SJSA1 (cell line): ENCODE measurements around the gene TPGS1. TPM values are rescaled to one million over a fixed set of nuclear protein-coding genes. Genes with fewer than 3 reads are reported as not detected.
"Not testable (repeated sequence)": the region's sequence is repeated elsewhere in the genome, so short reads cannot be mapped to it uniquely, and the experiment has no call there.

ENCODE experiments used
- DNase-seq, 2 experiments: peaks; one replicate each; pipeline ENCODE4 v3.0.0-alpha.2; 2015 to 2020; ENCODE audit warnings: low spot score in 2 of 2, low read depth in 1 of 2
- H3K27ac ChIP-seq: fragments of 250-450 bp; sonication (Bioruptor Pico); 2 replicates; pipeline ENCODE4 v1.5.1; 2020; ENCODE audit warnings: mild to moderate bottlenecking, moderate library complexity
- H3K27me3 ChIP-seq: fragments of 250-450 bp; sonication (Bioruptor Pico); replicated peaks from 2 replicates; pipeline ENCODE4 v1.5.1; 2020; ENCODE audit warnings: mild to moderate bottlenecking, moderate library complexity
- H3K36me3 ChIP-seq: fragments of 250-450 bp; sonication (Bioruptor Pico); 2 replicates; pipeline ENCODE4 v1.5.1; 2020; ENCODE audit warnings: mild to moderate bottlenecking
- H3K4me1 ChIP-seq: fragments of 250-450 bp; sonication (Bioruptor Pico); replicated peaks from 2 replicates; pipeline ENCODE4 v1.6.1; 2021; ENCODE audit warnings: mild to moderate bottlenecking
- H3K4me3 ChIP-seq: fragments of 250-450 bp; sonication (Bioruptor Pico); 2 replicates; pipeline ENCODE4 v1.5.1; 2020; ENCODE audit warnings: mild to moderate bottlenecking
- H3K9me3 ChIP-seq: fragments of 250-450 bp; sonication (Bioruptor Pico); replicated peaks from 2 replicates; pipeline ENCODE4 v1.5.1; 2020; ENCODE audit warnings: mild to moderate bottlenecking
- total RNA-seq: library from RNA; depleted of rRNA; stranded (reverse); fragments of >200 nt; shearing (Covaris generic); gene quantifications from 2 replicates; pipeline ENCODE4 v1.2.3, GENCODE V29; 2014

The TPGS1 gene
- total RNA-seq, 1 experiment from 2014 or later: 73.3 TPM

DNA sequence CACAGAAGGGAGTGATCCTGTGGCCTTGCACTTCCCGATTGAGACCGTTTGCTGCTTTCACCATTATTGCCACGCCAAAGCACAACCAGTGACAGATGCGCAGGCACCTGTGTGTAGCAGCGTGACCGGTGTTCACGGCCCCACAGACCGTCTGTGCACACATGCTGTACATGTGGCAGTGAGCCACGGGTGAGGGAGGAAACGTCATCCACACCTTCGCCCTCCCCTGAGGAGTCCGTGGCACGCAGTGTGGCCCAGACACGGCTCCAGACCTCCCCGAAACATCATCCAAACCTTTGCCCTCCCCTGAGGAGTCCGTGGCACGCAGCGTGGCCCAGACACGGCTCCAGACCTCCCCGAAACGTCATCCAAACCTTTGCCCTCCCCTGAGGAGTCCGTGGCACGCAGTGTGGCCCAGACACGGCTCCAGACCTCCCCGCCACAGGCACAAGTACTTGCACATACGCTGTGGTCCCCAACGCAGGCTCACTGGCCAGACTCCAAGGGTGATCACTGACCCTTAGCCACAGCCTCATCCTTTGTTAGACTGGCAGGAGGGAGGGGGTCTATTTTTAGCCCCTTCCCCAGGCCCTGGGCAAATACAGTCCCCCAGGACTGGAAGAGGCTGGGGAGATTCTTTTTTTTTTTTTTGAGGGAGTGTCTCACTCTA lies 38.6 kb upstream of the TPGS1 start:
- no peak overlapping the region for H3K4me3 ChIP-seq
- H3K4me1 ChIP-seq: 0 out of 2 replicates have a peak, but pooled peaks cover 3% of the 10 kb centered on the region
- no peak for DNase-seq
- H3K27ac ChIP-seq: no peak overlapping the region
- no peaks in the 10 kb centered on the region for H3K9me3 ChIP-seq
- no peaks in the 10 kb centered on the region for H3K36me3 ChIP-seq
- H3K27me3 ChIP-seq: no peaks in the 10 kb centered on the region

DNA sequence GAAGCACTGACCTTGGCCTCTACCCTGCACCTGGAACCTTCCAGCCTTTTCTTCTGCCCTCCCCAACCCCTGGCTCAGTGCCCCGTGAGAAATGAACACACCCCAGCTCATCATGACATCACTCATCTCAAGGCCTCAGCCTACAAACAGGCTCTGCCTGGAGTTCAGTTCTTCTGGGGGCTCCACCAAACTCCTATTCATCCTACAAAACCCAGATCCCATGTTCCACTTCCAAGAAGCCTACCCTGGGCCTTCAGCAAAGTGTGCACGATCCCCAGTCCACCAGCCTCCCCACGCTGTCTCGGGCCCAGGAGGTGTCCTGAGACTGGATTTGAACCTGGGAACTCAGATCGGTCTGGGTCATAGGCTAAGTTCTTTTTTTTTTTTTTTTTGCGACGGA lies 37.5 kb upstream of the TPGS1 start:
- DNase-seq: no peak
- H3K36me3 ChIP-seq: no peaks in the 10 kb centered on the region
- no peaks in the 10 kb centered on the region; the same call in 1 of the 2 replicates for H3K27me3 ChIP-seq
- H3K27ac ChIP-seq: no peak overlapping the region
- peaks cover 11% of the 10 kb centered on the region; the same call in 1 of the 2 replicates for H3K4me1 ChIP-seq
- H3K9me3 ChIP-seq: no peaks in the 10 kb centered on the region
- H3K4me3 ChIP-seq: no peak overlapping the region

DNA sequence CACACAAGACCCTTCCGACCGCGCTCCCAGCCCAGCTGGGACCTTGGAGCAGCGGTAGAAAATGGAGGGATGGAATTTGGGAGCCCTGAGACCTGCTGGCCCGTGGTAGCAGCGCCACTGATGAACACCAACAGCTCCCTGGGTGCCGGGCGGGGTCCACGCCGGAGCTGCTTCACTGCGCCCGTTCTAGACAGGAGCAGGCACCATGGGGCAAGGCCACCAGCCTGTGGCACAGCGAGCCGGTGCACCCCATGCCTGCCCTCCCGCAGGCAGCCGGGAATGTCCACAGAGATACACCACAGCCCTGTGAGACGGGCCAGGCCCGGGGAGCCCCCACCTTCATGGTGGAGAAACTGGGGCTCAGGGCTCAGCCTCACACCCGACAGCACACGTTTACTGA lies 36.6 kb upstream of the TPGS1 start:
- Histone ChIP-seq H3K9me3 (no peaks in the 10 kb centered on the region), H3K4me1 (peaks cover 11% of the 10 kb centered on the region; the same call in 1 of the 2 replicates)
- DNase-seq: no peak

DNA sequence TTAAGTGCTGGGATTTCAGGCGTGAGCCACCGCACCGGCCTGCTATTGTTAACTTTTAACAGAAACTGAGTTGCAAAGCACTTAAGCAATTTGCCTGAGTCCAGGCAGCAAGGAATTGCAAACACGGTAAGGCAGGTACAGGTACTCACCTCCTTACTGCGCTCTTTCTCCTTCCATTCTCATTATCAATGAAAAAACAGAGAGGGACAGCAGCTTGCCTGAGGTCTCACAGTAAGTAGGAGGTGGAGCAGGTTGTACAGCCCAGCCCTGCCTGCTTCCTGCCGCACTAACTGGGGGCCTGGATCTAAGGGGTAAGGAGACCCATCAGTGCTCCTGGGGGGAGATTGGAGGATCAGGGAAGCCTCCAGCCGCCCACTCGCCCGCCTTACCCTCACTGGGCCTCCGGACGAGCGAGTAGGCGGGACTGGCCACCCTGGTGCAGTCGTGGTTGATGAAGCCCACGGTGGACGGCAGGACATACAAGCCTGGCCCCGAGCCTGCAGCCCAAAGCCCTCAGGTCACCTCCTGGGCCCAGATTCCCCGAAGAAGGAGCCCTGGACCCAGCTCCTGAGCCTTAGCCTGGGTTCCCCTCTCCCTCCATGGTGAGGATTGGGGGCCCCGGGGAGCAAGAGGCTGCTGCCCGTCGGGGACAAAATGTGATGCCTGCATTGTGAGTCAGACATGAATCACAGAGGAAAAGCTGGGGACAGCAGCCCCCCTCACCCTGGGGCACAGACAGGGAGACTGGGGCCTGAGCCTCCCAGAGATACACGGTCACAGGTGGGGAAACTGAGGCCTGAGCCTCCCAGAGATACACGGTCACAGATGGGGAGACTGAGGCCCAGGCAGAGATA lies 35.1 kb upstream of the TPGS1 start:
- H3K27ac ChIP-seq: no peak overlapping the region
- no peaks in the 10 kb centered on the region for H3K9me3 ChIP-seq
- H3K36me3 ChIP-seq: no peaks in the 10 kb centered on the region
- peaks cover 11% of the 10 kb centered on the region; the same call in 1 of the 2 replicates for H3K4me1 ChIP-seq
- no peak overlapping the region for H3K4me3 ChIP-seq
- peak in 1 of 2 experiments; percentile 46 for DNase-seq
- H3K27me3 ChIP-seq: no peaks in the 10 kb centered on the region; the same call in 1 of the 2 replicates

More for the DNA sequence above, 36.6 kb upstream of the TPGS1 start:
- H3K4me3 ChIP-seq: no peak overlapping the region
- no peak overlapping the region for H3K27ac ChIP-seq
- no peaks in the 10 kb centered on the region; the same call in 1 of the 2 replicates for H3K27me3 ChIP-seq
- H3K36me3 ChIP-seq: no peaks in the 10 kb centered on the region

DNA sequence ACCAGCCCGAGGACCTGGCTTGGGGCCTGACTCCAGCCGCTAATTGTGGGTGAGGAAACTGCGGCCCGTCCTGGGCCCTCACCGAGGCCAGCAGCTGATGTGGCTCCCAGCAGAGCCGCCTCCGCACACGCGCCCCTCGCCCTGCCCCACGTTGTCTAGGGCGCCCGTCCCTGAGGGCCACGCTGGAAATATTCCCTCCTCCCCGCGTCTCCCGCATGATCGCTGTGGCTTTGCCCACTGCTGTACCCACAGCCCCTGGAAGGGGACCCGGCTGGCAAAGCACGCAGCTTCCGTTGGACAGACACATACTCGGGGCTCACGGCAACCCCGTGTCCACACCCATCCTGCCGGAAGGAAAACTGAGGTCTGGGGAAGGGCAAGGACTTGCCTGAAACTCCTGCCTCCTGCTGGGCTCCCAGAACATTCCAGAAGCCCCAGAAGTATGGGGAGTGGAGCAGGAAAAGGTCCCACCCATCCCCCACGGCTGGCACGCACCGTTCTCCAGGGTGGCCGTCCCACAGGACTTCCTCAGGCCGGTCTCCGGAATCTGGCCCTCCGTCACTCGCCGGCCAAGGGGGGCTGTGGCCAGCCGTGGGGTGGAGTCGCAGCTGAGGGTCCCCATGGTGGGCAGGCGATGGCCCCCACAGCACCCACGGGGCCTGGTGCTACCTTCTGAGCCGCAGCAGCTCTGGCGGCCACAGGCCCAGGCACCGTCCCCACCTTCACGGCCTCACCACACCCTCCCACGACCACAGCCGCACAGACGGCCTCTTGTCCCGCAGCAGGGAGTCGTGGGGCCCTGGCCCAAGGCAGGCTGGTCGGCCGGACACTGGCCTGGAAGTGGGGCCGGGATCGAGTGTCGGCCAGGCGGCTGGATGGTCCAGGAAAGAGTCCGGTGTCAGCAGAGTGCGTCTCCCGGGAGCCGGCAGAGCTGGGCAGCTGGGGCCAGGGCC lies 32.9 kb upstream of the TPGS1 start:
- H3K4me3 ChIP-seq: no peak overlapping the region
- H3K27me3 ChIP-seq: no peaks in the 10 kb centered on the region; the same call in 1 of the 2 replicates
- DNase-seq: peak in 1 of 2 experiments; percentile 46
- no peak overlapping the region for H3K27ac ChIP-seq
- no peaks in the 10 kb centered on the region for H3K36me3 ChIP-seq
- no peaks in the 10 kb centered on the region for H3K9me3 ChIP-seq
- H3K4me1 ChIP-seq: peaks cover 11% of the 10 kb centered on the region; the same call in 1 of the 2 replicates

DNA sequence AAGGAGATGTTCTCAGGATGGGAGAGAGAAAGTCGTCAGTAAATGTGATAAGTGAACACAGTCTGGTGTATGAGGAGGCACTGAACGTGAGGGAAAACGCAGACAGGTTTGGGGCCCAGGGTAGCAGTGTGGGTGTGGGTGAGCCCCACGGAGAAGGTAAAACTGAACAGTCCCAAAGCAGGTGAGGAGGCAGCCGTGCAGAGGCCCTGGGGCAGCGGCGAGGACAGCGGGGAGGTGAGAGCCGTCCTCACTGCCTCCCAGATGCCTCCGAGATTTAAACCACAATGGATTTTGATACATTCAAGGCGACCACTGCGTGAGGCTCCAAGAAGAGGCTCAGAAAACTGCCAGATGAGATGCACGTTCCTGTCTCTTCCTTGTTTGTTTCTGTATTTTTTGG lies 31.9 kb upstream of the TPGS1 start:
- H3K36me3 ChIP-seq: no peaks in the 10 kb centered on the region
- H3K27me3 ChIP-seq: no peaks in the 10 kb centered on the region; the same call in 1 of the 2 replicates
- no peak overlapping the region for H3K27ac ChIP-seq
- no peaks in the 10 kb centered on the region for H3K9me3 ChIP-seq
- H3K4me1 ChIP-seq: peaks cover 14% of the 10 kb centered on the region; the same call in 1 of the 2 replicates
- no peak overlapping the region for H3K4me3 ChIP-seq
- no peak for DNase-seq

- no peak for DNase-seq
- Histone ChIP-seq H3K4me3 (no peak overlapping the region), H3K4me1 (peaks cover 11% of the 10 kb centered on the region; the same call in 1 of the 2 replicates), H3K27ac (no peak overlapping the region), H3K27me3 (no peaks in the 10 kb centered on the region; the same call in 1 of the 2 replicates), H3K36me3 (no peaks in the 10 kb centered on the region), H3K9me3 (no peaks in the 10 kb centered on the region)
These were observed 28.9 kb upstream of the TPGS1 start for GRCh38 chr19:478236-478903.

- Histone ChIP-seq H3K36me3 (no peaks in the 10 kb centered on the region), H3K9me3 (no peaks in the 10 kb centered on the region), H3K4me3 (no peak overlapping the region), H3K4me1 (peaks cover 11% of the 10 kb centered on the region; the same call in 1 of the 2 replicates), H3K27me3 (no peaks in the 10 kb centered on the region; the same call in 1 of the 2 replicates), H3K27ac (no peak overlapping the region)
- no peak for DNase-seq
These were observed 28.3 kb upstream of the TPGS1 start for GRCh38 chr19:478976-479375.

- no peaks in the 10 kb centered on the region for H3K9me3 ChIP-seq
- DNase-seq: peak; percentile 52 to 71
- H3K27me3 ChIP-seq: peaks cover 6% of the 10 kb centered on the region
- no peak overlapping the region for H3K27ac ChIP-seq
- H3K4me3 ChIP-seq: no peak overlapping the region
- 0 out of 2 replicates have a peak, but pooled peaks cover 4% of the 10 kb centered on the region for H3K4me1 ChIP-seq
- H3K36me3 ChIP-seq: no peaks in the 10 kb centered on the region
These were observed 27.1 kb upstream of the TPGS1 start for GRCh38 chr19:480016-480855.

DNA sequence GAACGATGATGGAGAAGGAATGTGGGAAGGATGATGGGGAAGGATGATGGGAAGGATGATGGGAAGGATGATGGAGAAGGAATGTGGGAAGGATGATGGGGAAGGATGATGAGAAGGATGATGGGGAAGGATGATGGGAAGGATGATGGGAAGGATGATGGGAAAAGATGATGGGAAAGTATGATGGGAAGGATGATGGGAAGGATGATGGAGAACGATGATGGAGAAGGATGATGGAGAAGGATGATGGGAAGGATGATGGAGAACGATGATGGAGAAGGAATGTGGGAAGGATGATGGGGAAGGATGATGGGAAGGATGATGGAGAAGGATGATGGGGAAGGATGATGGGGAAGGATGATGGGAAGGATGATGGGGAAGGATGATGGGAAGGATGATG lies 26.2 kb upstream of the TPGS1 start:
- not testable (repeated sequence) for H3K27ac ChIP-seq, H3K9me3 ChIP-seq, H3K4me1 ChIP-seq, H3K36me3 ChIP-seq, H3K4me3 ChIP-seq, DNase-seq
- peaks cover 13% of the 10 kb centered on the region for H3K27me3 ChIP-seq

DNA sequence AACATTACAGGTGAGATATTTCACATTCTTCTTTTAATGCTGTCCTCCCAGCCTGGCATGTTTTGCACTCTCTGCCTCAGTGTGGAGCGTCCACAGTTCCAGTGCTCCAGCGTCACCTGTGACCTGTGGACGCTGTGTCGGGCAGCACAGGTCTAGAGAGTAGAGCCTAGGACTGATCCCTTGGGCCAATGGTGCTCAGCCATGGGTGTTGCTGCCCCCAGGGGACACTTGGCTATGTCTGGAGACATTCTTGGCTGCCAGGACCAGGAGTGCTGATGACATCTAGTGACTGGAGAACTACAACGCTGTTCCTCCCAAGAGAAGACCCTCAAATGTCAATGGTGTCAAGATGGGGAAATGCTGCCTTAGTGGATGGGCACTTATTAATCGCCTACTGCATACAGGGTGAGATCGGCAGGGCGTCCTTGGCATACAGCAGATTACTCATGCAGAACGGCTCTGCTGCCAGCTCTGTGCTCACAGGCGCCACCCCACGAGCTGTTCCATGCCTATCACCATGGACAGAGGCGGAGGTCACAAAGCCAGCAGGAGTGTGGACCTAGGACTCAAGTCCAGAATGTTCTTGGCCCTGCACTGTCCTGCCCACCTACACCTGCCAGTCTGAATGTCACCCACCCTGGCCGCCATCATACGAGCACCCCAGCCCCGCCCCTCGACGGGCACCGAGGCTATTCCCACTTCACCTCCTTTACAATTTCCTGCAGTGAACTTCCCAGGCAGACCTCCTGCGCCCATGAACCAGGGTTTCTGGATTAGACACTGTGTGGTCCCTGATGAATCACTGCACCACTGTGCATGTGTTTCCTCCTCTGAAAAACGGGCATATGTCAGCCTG lies 24.9 kb upstream of the TPGS1 start:
- Histone ChIP-seq H3K27ac (no peak overlapping the region), H3K4me3 (no peak overlapping the region), H3K27me3 (peaks cover 13% of the 10 kb centered on the region), H3K36me3 (no peaks in the 10 kb centered on the region), H3K9me3 (no peaks in the 10 kb centered on the region), H3K4me1 (peaks cover 9% of the 10 kb centered on the region; the same call in 1 of the 2 replicates)
- no peak for DNase-seq
